Measurements from ENCODE around the gene GLYR1. TPM values are rescaled to one million over a fixed set of nuclear protein-coding genes. Genes with fewer than 3 reads are reported as not detected.

The GLYR1 gene
- total and polyA plus RNA-seq, 2 experiments from 2014 or later, result 59.9 to 105 TPM

DNA sequence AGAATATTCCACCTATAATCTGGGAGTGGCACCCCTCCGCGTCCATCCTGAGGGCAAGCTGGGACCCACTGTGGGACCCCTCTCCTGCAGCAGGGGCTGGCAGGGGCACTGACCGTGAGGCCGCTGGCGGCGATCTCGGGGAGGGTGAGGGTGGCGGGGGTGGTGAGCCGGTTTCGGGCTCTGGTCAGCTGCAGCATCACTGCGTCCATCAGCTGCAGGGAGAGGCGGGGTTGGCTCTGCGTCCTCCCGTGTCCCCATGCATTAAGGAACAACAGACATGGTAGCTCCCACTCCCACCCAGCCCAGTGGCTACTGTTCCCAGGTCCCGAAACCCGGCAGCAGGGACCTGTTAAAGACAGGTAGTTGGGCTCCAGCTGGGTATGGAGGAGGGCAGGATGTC is 48.6 kb downstream of the GLYR1 start (continued):
- TF ChIP-seq, protein P1, sequence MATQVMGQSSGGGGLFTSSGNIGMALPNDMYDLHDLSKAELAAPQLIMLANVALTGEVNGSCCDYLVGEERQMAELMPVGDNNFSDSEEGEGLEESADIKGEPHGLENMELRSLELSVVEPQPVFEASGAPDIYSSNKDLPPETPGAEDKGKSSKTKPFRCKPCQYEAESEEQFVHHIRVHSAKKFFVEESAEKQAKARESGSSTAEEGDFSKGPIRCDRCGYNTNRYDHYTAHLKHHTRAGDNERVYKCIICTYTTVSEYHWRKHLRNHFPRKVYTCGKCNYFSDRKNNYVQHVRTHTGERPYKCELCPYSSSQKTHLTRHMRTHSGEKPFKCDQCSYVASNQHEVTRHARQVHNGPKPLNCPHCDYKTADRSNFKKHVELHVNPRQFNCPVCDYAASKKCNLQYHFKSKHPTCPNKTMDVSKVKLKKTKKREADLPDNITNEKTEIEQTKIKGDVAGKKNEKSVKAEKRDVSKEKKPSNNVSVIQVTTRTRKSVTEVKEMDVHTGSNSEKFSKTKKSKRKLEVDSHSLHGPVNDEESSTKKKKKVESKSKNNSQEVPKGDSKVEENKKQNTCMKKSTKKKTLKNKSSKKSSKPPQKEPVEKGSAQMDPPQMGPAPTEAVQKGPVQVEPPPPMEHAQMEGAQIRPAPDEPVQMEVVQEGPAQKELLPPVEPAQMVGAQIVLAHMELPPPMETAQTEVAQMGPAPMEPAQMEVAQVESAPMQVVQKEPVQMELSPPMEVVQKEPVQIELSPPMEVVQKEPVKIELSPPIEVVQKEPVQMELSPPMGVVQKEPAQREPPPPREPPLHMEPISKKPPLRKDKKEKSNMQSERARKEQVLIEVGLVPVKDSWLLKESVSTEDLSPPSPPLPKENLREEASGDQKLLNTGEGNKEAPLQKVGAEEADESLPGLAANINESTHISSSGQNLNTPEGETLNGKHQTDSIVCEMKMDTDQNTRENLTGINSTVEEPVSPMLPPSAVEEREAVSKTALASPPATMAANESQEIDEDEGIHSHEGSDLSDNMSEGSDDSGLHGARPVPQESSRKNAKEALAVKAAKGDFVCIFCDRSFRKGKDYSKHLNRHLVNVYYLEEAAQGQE (IDR thresholded peaks at IDR 0.05; ENCODE audit: unreplicated experiment), result no peak
- TF ChIP-seq ZNF114 (CRISPR knock-in tag; IDR thresholded peaks at IDR 0.05), result no peak

DNA sequence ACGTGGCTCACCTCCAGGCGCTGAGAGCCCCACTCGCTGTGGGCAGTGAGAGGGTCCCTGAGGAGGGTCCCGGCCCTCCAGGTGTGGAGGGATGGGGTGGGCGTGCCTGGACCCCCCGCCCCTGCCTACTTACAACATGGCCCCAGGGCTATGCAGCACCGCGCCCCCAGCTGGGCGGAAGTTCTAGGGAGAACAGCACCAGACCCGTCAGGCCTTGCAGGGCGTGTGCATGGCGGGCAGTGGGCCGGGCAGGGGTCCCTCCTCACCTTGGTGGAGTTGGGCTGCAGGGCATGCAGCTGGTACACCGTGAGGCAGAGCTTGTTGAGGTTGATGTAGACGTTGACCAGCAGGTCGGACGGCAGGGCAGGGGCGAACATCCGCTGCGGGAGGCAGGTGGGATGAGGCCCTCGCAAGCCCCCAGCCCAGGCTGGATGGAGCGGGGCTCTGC is 49.3 kb downstream of the GLYR1 start:
- no peak overlapping the region for H2AFZ ChIP-seq
- H3K36me3 Mint-ChIP-seq (ENCODE audit: low read depth), result peaks cover 7% of the 10 kb centered on the region; the same call in 2 of the 3 replicates
- H3K27ac Mint-ChIP-seq, result no peak overlapping the region
- peaks cover 7% of the 10 kb centered on the region for H3K4me1 Mint-ChIP-seq
- H3K27ac ChIP-seq (ENCODE audit: low read depth), result no peak overlapping the region
- H4K20me1 ChIP-seq (replicated peaks; ENCODE audit: insufficient read depth), result no peaks in the 10 kb centered on the region
- no peaks in the 10 kb centered on the region for H3K9me3 Mint-ChIP-seq
- H3K9me2 ChIP-seq (ENCODE audit: insufficient read depth), result no peaks in the 10 kb centered on the region
- H3K27me3 Mint-ChIP-seq (ENCODE audit: insufficient read depth, low read depth, poor library complexity), result peaks cover 6% of the 10 kb centered on the region
- no peak overlapping the region for H3K4me3 Mint-ChIP-seq
- H3K4me1 ChIP-seq (ENCODE audit: insufficient read depth), result peaks cover 12% of the 10 kb centered on the region; the same call in 1 of the 2 replicates
- ATAC-seq (no peak), DNase-seq (ENCODE audit: low spot score) (no peak)
- H3K79me2 ChIP-seq (replicated peaks; ENCODE audit: insufficient read depth), result no peaks in the 10 kb centered on the region
- no peak overlapping the region for H3K4me3 ChIP-seq
- peaks cover 3% of the 10 kb centered on the region; the same call in 1 of the 2 replicates for H3K36me3 ChIP-seq (ENCODE audit: insufficient read depth)
- H3F3A ChIP-seq (replicated peaks; ENCODE audit: low read depth), result peaks cover 8% of the 10 kb centered on the region; the same call in 1 of the 2 replicates
- H3K4me2 ChIP-seq, result no peak overlapping the region
- no peaks in the 10 kb centered on the region for H3K27me3 ChIP-seq (ENCODE audit: insufficient read depth)
- no peak for TF ChIP-seq STAT1 (IDR thresholded peaks at IDR 0.05; ENCODE audit: unreplicated experiment)
- TF ChIP-seq, protein P1 (IDR thresholded peaks at IDR 0.05; ENCODE audit: unreplicated experiment), result no peak
- TF ChIP-seq, protein P2, sequence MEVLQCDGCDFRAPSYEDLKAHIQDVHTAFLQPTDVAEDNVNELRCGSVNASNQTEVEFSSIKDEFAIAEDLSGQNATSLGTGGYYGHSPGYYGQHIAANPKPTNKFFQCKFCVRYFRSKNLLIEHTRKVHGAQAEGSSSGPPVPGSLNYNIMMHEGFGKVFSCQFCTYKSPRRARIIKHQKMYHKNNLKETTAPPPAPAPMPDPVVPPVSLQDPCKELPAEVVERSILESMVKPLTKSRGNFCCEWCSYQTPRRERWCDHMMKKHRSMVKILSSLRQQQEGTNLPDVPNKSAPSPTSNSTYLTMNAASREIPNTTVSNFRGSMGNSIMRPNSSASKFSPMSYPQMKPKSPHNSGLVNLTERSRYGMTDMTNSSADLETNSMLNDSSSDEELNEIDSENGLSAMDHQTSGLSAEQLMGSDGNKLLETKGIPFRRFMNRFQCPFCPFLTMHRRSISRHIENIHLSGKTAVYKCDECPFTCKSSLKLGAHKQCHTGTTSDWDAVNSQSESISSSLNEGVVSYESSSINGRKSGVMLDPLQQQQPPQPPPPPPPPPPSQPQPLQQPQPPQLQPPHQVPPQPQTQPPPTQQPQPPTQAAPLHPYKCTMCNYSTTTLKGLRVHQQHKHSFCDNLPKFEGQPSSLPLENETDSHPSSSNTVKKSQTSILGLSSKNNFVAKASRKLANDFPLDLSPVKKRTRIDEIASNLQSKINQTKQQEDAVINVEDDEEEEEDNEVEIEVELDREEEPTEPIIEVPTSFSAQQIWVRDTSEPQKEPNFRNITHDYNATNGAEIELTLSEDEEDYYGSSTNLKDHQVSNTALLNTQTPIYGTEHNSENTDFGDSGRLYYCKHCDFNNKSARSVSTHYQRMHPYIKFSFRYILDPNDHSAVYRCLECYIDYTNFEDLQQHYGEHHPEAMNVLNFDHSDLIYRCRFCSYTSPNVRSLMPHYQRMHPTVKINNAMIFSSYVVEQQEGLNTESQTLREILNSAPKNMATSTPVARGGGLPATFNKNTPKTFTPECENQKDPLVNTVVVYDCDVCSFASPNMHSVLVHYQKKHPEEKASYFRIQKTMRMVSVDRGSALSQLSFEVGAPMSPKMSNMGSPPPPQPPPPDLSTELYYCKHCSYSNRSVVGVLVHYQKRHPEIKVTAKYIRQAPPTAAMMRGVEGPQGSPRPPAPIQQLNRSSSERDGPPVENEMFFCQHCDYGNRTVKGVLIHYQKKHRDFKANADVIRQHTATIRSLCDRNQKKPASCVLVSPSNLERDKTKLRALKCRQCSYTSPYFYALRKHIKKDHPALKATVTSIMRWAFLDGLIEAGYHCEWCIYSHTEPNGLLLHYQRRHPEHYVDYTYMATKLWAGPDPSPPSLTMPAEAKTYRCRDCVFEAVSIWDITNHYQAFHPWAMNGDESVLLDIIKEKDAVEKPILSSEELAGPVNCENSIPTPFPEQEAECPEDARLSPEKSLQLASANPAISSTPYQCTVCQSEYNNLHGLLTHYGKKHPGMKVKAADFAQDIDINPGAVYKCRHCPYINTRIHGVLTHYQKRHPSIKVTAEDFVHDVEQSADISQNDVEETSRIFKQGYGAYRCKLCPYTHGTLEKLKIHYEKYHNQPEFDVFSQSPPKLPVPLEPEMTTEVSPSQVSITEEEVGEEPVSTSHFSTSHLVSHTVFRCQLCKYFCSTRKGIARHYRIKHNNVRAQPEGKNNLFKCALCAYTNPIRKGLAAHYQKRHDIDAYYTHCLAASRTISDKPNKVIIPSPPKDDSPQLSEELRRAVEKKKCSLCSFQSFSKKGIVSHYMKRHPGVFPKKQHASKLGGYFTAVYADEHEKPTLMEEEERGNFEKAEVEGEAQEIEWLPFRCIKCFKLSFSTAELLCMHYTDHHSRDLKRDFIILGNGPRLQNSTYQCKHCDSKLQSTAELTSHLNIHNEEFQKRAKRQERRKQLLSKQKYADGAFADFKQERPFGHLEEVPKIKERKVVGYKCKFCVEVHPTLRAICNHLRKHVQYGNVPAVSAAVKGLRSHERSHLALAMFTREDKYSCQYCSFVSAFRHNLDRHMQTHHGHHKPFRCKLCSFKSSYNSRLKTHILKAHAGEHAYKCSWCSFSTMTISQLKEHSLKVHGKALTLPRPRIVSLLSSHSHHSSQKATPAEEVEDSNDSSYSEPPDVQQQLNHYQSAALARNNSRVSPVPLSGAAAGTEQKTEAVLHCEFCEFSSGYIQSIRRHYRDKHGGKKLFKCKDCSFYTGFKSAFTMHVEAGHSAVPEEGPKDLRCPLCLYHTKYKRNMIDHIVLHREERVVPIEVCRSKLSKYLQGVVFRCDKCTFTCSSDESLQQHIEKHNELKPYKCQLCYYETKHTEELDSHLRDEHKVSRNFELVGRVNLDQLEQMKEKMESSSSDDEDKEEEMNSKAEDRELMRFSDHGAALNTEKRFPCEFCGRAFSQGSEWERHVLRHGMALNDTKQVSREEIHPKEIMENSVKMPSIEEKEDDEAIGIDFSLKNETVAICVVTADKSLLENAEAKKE (CRISPR knock-in tag; IDR thresholded peaks at IDR 0.05), result no peak
- no peak for TF ChIP-seq CREB1 (CRISPR knock-in tag; IDR thresholded peaks at IDR 0.05; ENCODE audit: low read depth)
- no peak for TF ChIP-seq EZH2 (IDR thresholded peaks at IDR 0.05; ENCODE audit: low read depth, unreplicated experiment)
- TF ChIP-seq JUNB (IDR thresholded peaks at IDR 0.05; ENCODE audit: unreplicated experiment), result no peak
- TF ChIP-seq ZNF114 (CRISPR knock-in tag; IDR thresholded peaks at IDR 0.05), result no peak
- TF ChIP-seq CTCF (conservative IDR thresholded peaks at IDR 0.05; ENCODE audit: low read depth in 2 of 2), result no peak
- no peak for TF ChIP-seq ZNF331 (CRISPR knock-in tag; IDR thresholded peaks at IDR 0.05; ENCODE audit: low read depth)

Data from GM23338 (cell line).